ENCODE data around the gene DENND4C. TPM values are rescaled to one million over a fixed set of nuclear protein-coding genes. Genes with fewer than 3 reads are reported as not detected.
"Not testable (repeated sequence)": the region's sequence is repeated elsewhere in the genome, so short reads cannot be mapped to it uniquely, and the experiment has no call there.

The DENND4C gene
- total RNA-seq, 1 donor from 2014 or later, result 55.6 TPM

GRCh38 chr9:19410195-19410503, 179.7 kb downstream of the DENND4C start:
- DNase-seq (ENCODE audit: low spot score), result no peak

- no peak for DNase-seq (ENCODE audit: low spot score)
Observed at GRCh38 chr9:19410594-19410993, 180.1 kb downstream of the DENND4C start.

DNA sequence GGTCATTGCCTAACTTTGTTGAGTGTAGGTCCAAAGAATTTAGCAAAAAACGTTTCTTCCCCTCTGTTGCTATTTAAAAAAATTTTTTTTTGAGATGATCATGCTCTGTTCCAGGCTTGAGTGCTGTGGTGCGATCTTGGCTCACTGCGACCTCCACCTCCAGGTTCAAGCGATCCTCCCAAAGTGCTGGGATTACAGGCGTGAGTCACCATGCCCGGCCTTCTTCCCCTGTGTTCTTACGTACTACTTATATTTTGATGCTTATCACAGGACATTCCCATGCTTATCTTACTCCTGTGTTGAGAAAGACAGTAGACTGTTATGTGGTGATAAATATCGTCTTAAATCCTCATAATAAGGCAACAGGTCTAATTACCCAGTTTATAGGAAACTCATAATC, 180.8 kb downstream of the DENND4C start:
- DNase-seq (ENCODE audit: low spot score), result no peak

GRCh38 chr9:19413456-19413855, 183.0 kb downstream of the DENND4C start:
- DNase-seq (ENCODE audit: low spot score), result not testable (repeated sequence)

DNA sequence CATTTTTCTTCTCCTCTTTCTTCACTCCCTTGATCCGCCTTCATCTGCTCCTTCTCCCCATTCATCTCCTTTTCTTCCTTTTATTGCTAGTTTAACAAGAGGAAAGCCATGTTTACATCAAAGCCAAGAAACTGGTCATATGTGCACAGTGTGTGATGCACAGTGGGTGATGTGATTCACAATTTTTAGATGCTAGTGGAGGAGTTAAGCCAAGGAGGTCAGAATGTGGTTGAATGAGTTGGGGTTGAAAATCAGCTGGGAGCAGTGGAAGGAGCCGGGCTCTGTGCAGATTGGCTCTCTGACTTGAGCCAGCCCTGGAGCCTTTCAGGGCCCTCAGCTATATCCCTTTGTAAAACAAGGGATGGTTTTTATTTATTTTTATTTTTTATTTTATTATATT, 185.7 kb downstream of the DENND4C start:
- DNase-seq (ENCODE audit: low spot score), result no peak

- no peak for DNase-seq (ENCODE audit: low spot score)
Observed at GRCh38 chr9:19420877-19421276, 190.4 kb downstream of the DENND4C start.

Other genes starting within 250 kb of the DENND4C start
- 0.03 TPM for gene SAXO1, start 197.5 kb upstream of the DENND4C start, total RNA-seq
- gene RRAGA, start 181.3 kb upstream of the DENND4C start, total RNA-seq, result 75.8 TPM
- gene HAUS6, start 127.8 kb upstream of the DENND4C start, total RNA-seq, result 7.3 TPM
- gene PLIN2, start 103.2 kb upstream of the DENND4C start, total RNA-seq, result 82.2 TPM
- gene RPS6, start 149.5 kb downstream of the DENND4C start, total RNA-seq, result 1,319 TPM
- gene ACER2, start 178.3 kb downstream of the DENND4C start, total RNA-seq, result 3.4 TPM

Measured in mucosa of gallbladder (tissue), 1 donor.